Left ventricle myocardium inferior (tissue), 1 donor: ENCODE measurements around the gene CDYL. TPM values are rescaled to one million over a fixed set of nuclear protein-coding genes. Genes with fewer than 3 reads are reported as not detected.
"Not testable (repeated sequence)": the region's sequence is repeated elsewhere in the genome, so short reads cannot be mapped to it uniquely, and the experiment has no call there.

Experiments
- DNase-seq: peaks from one replicate; pipeline ENCODE4 v3.0.0-alpha.2; 2020
- H3K27ac ChIP-seq: fragments of 200-600 bp; replicated peaks from 2 replicates; pipeline ENCODE4 v1.8.0; 2021
- H3K27me3 ChIP-seq: fragments of 200-600 bp; 2 replicates; pipeline ENCODE4 v1.8.0; 2021; ENCODE audit warnings: low read depth
- H3K36me3 ChIP-seq: fragments of 200-600 bp; 2 replicates; pipeline ENCODE4 v1.8.0; 2021
- H3K4me1 ChIP-seq: fragments of 200-600 bp; 2 replicates; pipeline ENCODE4 v1.8.0; 2021
- H3K4me3 ChIP-seq: fragments of 200-600 bp; 2 replicates; pipeline ENCODE4 v1.8.0; 2021; ENCODE audit warnings: mild to moderate bottlenecking, moderate library complexity
- H3K9me3 ChIP-seq: fragments of 200-600 bp; replicated peaks from 2 replicates; pipeline ENCODE4 v1.8.0; 2021
- intact Hi-C: fragments of 100-400 bp; cut with micrococcal nuclease; formaldehyde crosslinking; loops from one replicate; pipeline ENCODE4 v1.11.0; 2022
- total RNA-seq: library from RNA; stranded (reverse); fragmentation: NEBNext Ultra II Directional; extraction: Animal tissue kit (Norgen Biotek cat#: 25700); gene quantifications from one replicate; pipeline ENCODE4 v1.2.1, GENCODE V29; 2021
- TF ChIP-seq, protein P1 (sequence below): fragments of 200-600 bp; IDR thresholded peaks from 2 replicates; pipeline ENCODE4 v1.8.0; 2021; ENCODE audit warnings: antibody characterized with exemption, mild to moderate bottlenecking, borderline replicate concordance
- donor health status: DM: no; HTN: yes; CAD: no; lungs with severe emphysema.

CDYL gene
- total RNA-seq, 1 donor from 2014 or later, result 27.7 TPM

DNA sequence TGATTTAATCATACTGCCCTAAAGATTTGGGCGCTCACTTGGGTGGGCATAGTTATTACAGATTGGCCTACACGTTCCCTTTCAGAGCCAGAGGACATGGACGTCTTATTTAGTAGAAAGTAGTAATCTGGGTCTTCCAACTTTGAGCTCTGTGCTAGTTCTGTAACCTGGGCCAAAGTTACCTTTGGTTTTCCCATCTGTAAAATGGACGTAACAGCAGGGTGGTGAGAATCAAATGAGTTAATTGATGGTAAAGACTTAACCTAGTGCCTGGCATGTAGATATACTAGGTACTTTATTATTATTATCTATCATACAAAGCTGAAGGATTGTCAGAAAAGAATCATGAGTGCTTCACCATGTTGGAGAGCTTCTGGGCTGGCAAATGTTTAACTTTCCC is 74.8 kb downstream of the CDYL start:
- no peak for DNase-seq
- Histone ChIP-seq H3K27me3 (no peaks in the 10 kb centered on the region), H3K36me3 (no peaks in the 10 kb centered on the region), H3K9me3 (peaks cover 3% of the 10 kb centered on the region), H3K27ac (no peak overlapping the region), H3K4me3 (no peak overlapping the region), H3K4me1 (peaks cover 38% of the 10 kb centered on the region)
- TF ChIP-seq, protein P1, sequence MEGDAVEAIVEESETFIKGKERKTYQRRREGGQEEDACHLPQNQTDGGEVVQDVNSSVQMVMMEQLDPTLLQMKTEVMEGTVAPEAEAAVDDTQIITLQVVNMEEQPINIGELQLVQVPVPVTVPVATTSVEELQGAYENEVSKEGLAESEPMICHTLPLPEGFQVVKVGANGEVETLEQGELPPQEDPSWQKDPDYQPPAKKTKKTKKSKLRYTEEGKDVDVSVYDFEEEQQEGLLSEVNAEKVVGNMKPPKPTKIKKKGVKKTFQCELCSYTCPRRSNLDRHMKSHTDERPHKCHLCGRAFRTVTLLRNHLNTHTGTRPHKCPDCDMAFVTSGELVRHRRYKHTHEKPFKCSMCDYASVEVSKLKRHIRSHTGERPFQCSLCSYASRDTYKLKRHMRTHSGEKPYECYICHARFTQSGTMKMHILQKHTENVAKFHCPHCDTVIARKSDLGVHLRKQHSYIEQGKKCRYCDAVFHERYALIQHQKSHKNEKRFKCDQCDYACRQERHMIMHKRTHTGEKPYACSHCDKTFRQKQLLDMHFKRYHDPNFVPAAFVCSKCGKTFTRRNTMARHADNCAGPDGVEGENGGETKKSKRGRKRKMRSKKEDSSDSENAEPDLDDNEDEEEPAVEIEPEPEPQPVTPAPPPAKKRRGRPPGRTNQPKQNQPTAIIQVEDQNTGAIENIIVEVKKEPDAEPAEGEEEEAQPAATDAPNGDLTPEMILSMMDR, result no peak
- intact Hi-C loops, result no loop called here

- intact Hi-C loops, result not testable (repeated sequence)
These were observed 76.0 kb downstream of the CDYL start for GRCh38 chr6:4852186-4852585.

GRCh38 chr6:4852938-4853337 is 76.7 kb downstream of the CDYL start:
- no peaks in the 10 kb centered on the region for H3K27me3 ChIP-seq
- DNase-seq, result no peak
- TF ChIP-seq, protein P1, result no peak
- peaks cover 46% of the 10 kb centered on the region for H3K4me1 ChIP-seq
- H3K27ac ChIP-seq, result no peak overlapping the region
- no peak overlapping the region for H3K4me3 ChIP-seq
- intact Hi-C loops, result no loop called here
- H3K36me3 ChIP-seq, result no peaks in the 10 kb centered on the region
- H3K9me3 ChIP-seq, result no peaks in the 10 kb centered on the region

More at GRCh38 chr6:4852186-4852585, 76.0 kb downstream of the CDYL start:
- peaks cover 47% of the 10 kb centered on the region for H3K4me1 ChIP-seq
- H3K36me3 ChIP-seq, H3K27me3 ChIP-seq, H3K9me3 ChIP-seq, H3K27ac ChIP-seq, H3K4me3 ChIP-seq, DNase-seq: not testable (repeated sequence)

DNA sequence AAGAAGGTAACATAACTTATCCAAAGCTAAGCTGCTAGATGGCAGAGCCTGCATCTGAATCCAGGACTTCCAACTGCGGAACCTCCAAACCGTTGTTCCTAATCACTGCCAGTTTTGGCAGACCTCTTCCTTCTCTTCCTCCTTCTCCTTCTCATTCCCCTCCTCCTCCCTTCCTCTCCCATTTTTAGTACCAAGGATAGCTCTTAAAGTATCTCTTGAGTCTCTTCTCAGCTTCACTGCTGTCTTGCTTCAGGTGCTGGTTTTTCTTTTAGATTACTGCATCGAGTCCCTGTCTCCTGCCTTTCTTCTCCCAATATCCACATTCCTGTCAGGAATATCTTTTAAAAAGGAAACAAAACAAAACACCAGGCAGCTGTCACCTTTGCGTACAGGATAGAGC is 77.1 kb downstream of the CDYL start:
- no peaks in the 10 kb centered on the region for H3K27me3 ChIP-seq
- TF ChIP-seq, protein P1, result no peak
- no peak overlapping the region for H3K27ac ChIP-seq
- H3K9me3 ChIP-seq, result no peaks in the 10 kb centered on the region
- H3K36me3 ChIP-seq, result no peaks in the 10 kb centered on the region
- intact Hi-C loops, result no loop called here
- no peak overlapping the region for H3K4me3 ChIP-seq
- H3K4me1 ChIP-seq, result peaks cover 46% of the 10 kb centered on the region
- no peak for DNase-seq

- intact Hi-C loops, result no loop called here
- TF ChIP-seq, protein P1, result no peak
- peaks cover 44% of the 10 kb centered on the region for H3K4me1 ChIP-seq
- H3K27me3 ChIP-seq, result no peaks in the 10 kb centered on the region
- H3K9me3 ChIP-seq, result no peaks in the 10 kb centered on the region
- no peak for DNase-seq
- no peaks in the 10 kb centered on the region for H3K36me3 ChIP-seq
- H3K4me3 ChIP-seq, result no peak overlapping the region
- H3K27ac ChIP-seq, result no peak overlapping the region
These were observed 77.7 kb downstream of the CDYL start for GRCh38 chr6:4853782-4854511.

DNA sequence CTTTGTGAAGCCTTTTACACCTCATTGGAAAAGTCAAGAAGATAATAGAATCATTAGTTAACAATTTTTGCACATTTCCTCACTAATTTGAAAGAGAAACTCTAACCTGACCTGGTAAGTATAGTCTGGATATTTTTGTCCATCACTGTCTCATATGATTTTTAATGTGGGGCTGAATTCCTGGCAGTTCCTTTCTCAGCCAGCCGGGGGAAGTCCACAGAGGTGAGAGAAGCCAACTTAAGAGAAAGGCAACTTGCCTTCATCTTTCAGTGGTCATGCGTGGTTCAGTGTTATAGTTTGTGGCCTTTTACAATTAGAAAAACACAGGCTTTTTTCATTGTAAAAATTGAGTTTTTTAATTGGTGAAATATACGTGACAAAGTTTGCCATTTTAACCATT is 80.6 kb downstream of the CDYL start:
- no peaks in the 10 kb centered on the region for H3K9me3 ChIP-seq
- no peaks in the 10 kb centered on the region for H3K36me3 ChIP-seq
- intact Hi-C loops, result no loop called here
- no peak for DNase-seq
- no peaks in the 10 kb centered on the region for H3K27me3 ChIP-seq
- no peak overlapping the region for H3K27ac ChIP-seq
- H3K4me1 ChIP-seq, result peaks cover 46% of the 10 kb centered on the region
- TF ChIP-seq, protein P1, result peak; percentile 15
- H3K4me3 ChIP-seq, result no peak overlapping the region
